Panc1 (cell line): ENCODE results near the gene AGAP1.

Source experiments
- CTCF ChIP-seq: fragments of 450-650 bp; IDR thresholded peaks from 2 replicates; pipeline ENCODE4 v1.5.1; 2017; ENCODE audit warnings: mild to moderate bottlenecking
- POLR2AphosphoS5 ChIP-seq: IDR thresholded peaks from 2 replicates; pipeline ENCODE4 v1.6.1; 2012; ENCODE audit warnings: mild to moderate bottlenecking, low read depth, low read length, moderate library complexity
- SIN3A ChIP-seq: IDR thresholded peaks from 2 replicates; pipeline ENCODE4 v1.6.1; 2012; ENCODE audit warnings: low read depth, mild to moderate bottlenecking, low read length, moderate library complexity, borderline replicate concordance; ENCODE audit not compliant: insufficient read depth
- TCF7L2 ChIP-seq: IDR thresholded peaks from 2 replicates; pipeline ENCODE4 v1.6.1; 2011; ENCODE audit warnings: mild to moderate bottlenecking, low read depth, low read length, inconsistent platforms
- TF ChIP-seq, protein P1 (sequence below), 2 experiments: IDR thresholded peaks; 2 replicates each; pipeline ENCODE4 v1.6.1; 2011 to 2012; ENCODE audit warnings: low read depth in 2 of 2, control low read depth in 1 of 2, low read length in 1 of 2, mild to moderate bottlenecking in 1 of 2, moderate library complexity in 1 of 2; ENCODE audit not compliant: insufficient read depth in 1 of 2

DNA sequence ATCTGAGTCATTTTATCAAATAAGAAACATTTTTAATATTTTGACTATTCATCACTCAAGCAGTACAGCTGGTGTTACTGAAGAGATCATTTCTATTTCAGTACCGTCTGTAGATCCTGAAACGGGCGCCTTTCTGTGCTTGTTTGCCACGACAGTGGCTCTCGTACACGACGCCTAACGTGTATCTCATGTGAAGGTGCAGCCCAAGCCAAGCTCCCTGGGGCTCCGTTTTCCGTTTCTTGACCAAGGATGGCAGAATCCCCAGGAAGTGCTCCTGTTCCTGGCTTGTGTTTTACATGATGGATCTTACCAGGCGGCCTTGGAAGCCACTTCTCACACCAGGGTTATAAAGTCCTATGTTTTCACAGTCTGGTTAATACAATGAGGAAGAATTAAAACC lies 353.7 kb downstream of the AGAP1 start:
- TF ChIP-seq CTCF (no peak), POLR2AphosphoS5 (no peak), TCF7L2 (no peak), SIN3A (no peak)
- TF ChIP-seq, protein P1, sequence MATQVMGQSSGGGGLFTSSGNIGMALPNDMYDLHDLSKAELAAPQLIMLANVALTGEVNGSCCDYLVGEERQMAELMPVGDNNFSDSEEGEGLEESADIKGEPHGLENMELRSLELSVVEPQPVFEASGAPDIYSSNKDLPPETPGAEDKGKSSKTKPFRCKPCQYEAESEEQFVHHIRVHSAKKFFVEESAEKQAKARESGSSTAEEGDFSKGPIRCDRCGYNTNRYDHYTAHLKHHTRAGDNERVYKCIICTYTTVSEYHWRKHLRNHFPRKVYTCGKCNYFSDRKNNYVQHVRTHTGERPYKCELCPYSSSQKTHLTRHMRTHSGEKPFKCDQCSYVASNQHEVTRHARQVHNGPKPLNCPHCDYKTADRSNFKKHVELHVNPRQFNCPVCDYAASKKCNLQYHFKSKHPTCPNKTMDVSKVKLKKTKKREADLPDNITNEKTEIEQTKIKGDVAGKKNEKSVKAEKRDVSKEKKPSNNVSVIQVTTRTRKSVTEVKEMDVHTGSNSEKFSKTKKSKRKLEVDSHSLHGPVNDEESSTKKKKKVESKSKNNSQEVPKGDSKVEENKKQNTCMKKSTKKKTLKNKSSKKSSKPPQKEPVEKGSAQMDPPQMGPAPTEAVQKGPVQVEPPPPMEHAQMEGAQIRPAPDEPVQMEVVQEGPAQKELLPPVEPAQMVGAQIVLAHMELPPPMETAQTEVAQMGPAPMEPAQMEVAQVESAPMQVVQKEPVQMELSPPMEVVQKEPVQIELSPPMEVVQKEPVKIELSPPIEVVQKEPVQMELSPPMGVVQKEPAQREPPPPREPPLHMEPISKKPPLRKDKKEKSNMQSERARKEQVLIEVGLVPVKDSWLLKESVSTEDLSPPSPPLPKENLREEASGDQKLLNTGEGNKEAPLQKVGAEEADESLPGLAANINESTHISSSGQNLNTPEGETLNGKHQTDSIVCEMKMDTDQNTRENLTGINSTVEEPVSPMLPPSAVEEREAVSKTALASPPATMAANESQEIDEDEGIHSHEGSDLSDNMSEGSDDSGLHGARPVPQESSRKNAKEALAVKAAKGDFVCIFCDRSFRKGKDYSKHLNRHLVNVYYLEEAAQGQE (IDR thresholded peaks at IDR 0.05; ENCODE audit: insufficient read depth in 1 of 2, low read depth in 2 of 2, low read length in 1 of 2): no peak
